GM18951 (cell line): Measurements from ENCODE around the gene AKR1C8.
"Not testable (repeated sequence)": the region's sequence is repeated elsewhere in the genome, so short reads cannot be mapped to it uniquely, and the experiment has no call there.

Experiments used
- POLR2A ChIP-seq: IDR thresholded peaks from 4 replicates; pipeline ENCODE4 v1.6.1; 2011; ENCODE audit warnings: mild to moderate bottlenecking; ENCODE audit not compliant: insufficient read length, insufficient read depth; ENCODE audit errors: extremely low read depth
- in situ Hi-C: fragments of 300-500 bp; cut with MboI; formaldehyde crosslinking; loops from one replicate; pipeline ENCODE4 v1.12.0; 2022; ENCODE audit warnings: low sequenced_read_pairs, mixed read lengths, inconsistent platforms; ENCODE audit not compliant: unreplicated experiment

Gene AKR1C8

GRCh38 chr10:5116621-5117020, 68.3 kb downstream of the AKR1C8 start:
- no peak for TF ChIP-seq POLR2A
- in situ Hi-C loops = no loop called here

- in situ Hi-C loops = not testable (repeated sequence)
Observed at GRCh38 chr10:5109861-5110260, 75.1 kb downstream of the AKR1C8 start.

- in situ Hi-C loops = no loop called here
- no peak for TF ChIP-seq POLR2A
Observed at GRCh38 chr10:5108658-5109416, 76.1 kb downstream of the AKR1C8 start.

GRCh38 chr10:5107860-5108526, 77.0 kb downstream of the AKR1C8 start:
- no peak for TF ChIP-seq POLR2A
- in situ Hi-C loops = no loop called here

GRCh38 chr10:5106553-5106952, 78.4 kb downstream of the AKR1C8 start:
- in situ Hi-C loops = no loop called here
- TF ChIP-seq POLR2A = no peak

- TF ChIP-seq POLR2A = no peak
- in situ Hi-C loops = no loop called here
Observed at GRCh38 chr10:5105626-5106025, 79.3 kb downstream of the AKR1C8 start.
